Activated T-helper 17 cell treated with anti-CD3 and anti-CD28 coated beads, Interleukin-2, amount 50 U/mL, for 72 hours (primary cell): ENCODE measurements around the gene NEURL1. TPM values are rescaled to one million over a fixed set of nuclear protein-coding genes. Genes with fewer than 3 reads are reported as not detected.
A peak's percentile ranks its signal among the peaks of the same experiment; 100 is the strongest.

Source experiments
- ATAC-seq: fragments of 150-1000 bp; cut with Tn5 transposase; replicated peaks from 2 replicates; pipeline ENCODE4 v1.10.0; 2021; ENCODE audit warnings: mild to moderate bottlenecking, moderate library complexity
- H3K27ac Mint-ChIP-seq: one replicate; pipeline ENCODE4 v1.8.0; 2022; ENCODE audit warnings: mixed read lengths
- H3K27me3 Mint-ChIP-seq: one replicate; pipeline ENCODE4 v1.8.0; 2022; ENCODE audit warnings: mixed read lengths
- H3K36me3 Mint-ChIP-seq: one replicate; pipeline ENCODE4 v1.8.0; 2022; ENCODE audit warnings: low read depth, mild to moderate bottlenecking, mixed read lengths
- H3K4me1 Mint-ChIP-seq: one replicate; pipeline ENCODE4 v1.8.0; 2022; ENCODE audit warnings: mixed read lengths
- H3K4me3 Mint-ChIP-seq: one replicate; pipeline ENCODE4 v1.8.0; 2022; ENCODE audit warnings: mild to moderate bottlenecking, mixed read lengths
- H3K9me3 Mint-ChIP-seq: one replicate; pipeline ENCODE4 v1.8.0; 2022; ENCODE audit warnings: mixed read lengths
- total RNA-seq, 2 donors: library from RNA; stranded (reverse); gene quantifications; one replicate each; pipeline ENCODE4 v1.2.3, GENCODE V29; 2022

NEURL1 gene
- total RNA-seq, 2 donors from 2014 or later, result 2.1 to 3.7 TPM

GRCh38 chr10:103455235-103455634 is 38.3 kb upstream of the NEURL1 start:
- H3K36me3 Mint-ChIP-seq, result peaks cover 11% of the 10 kb centered on the region

GRCh38 chr10:103456074-103456660 is 37.3 kb upstream of the NEURL1 start:
- peaks cover 2% of the 10 kb centered on the region for H3K36me3 Mint-ChIP-seq
- no peaks in the 10 kb centered on the region for H3K27me3 Mint-ChIP-seq
- no peaks in the 10 kb centered on the region for H3K9me3 Mint-ChIP-seq
- H3K4me1 Mint-ChIP-seq, result no peaks in the 10 kb centered on the region
- ATAC-seq, result no peak
- H3K27ac Mint-ChIP-seq, result no peak overlapping the region
- no peak overlapping the region for H3K4me3 Mint-ChIP-seq

More at GRCh38 chr10:103455235-103455634, 38.3 kb upstream of the NEURL1 start:
- H3K9me3 Mint-ChIP-seq, result no peaks in the 10 kb centered on the region
- ATAC-seq, result no peak
- no peaks in the 10 kb centered on the region for H3K27me3 Mint-ChIP-seq
- no peak overlapping the region for H3K4me3 Mint-ChIP-seq
- H3K27ac Mint-ChIP-seq, result no peak overlapping the region
- H3K4me1 Mint-ChIP-seq, result peaks cover 7% of the 10 kb centered on the region

GRCh38 chr10:103457176-103457712 is 36.3 kb upstream of the NEURL1 start:
- H3K4me3 Mint-ChIP-seq, result no peak overlapping the region
- peak overlapping the region; percentile 78 for H3K27ac Mint-ChIP-seq
- no peak for ATAC-seq

GRCh38 chr10:103457896-103458583 is 35.5 kb upstream of the NEURL1 start:
- H3K4me3 Mint-ChIP-seq, result no peak overlapping the region
- H3K27me3 Mint-ChIP-seq, result no peaks in the 10 kb centered on the region
- H3K4me1 Mint-ChIP-seq, result no peaks in the 10 kb centered on the region
- H3K36me3 Mint-ChIP-seq, result no peaks in the 10 kb centered on the region
- H3K9me3 Mint-ChIP-seq, result no peaks in the 10 kb centered on the region
- H3K27ac Mint-ChIP-seq, result no peak overlapping the region
- ATAC-seq, result no peak

More at GRCh38 chr10:103457176-103457712, 36.3 kb upstream of the NEURL1 start:
- no peaks in the 10 kb centered on the region for H3K27me3 Mint-ChIP-seq
- H3K4me1 Mint-ChIP-seq, result no peaks in the 10 kb centered on the region
- no peaks in the 10 kb centered on the region for H3K36me3 Mint-ChIP-seq
- H3K9me3 Mint-ChIP-seq, result no peaks in the 10 kb centered on the region

GRCh38 chr10:103458720-103459119 is 34.8 kb upstream of the NEURL1 start, which contains the start of gene CALHM1:
Gene CALHM1 (minus strand): TSS chr10:103458900. CDS start chr10:103458751, 149 bp downstream.
- peak within 1 kb of the TSS; percentile 37 for H3K27ac Mint-ChIP-seq
- no peak within 1 kb of the TSS for H3K4me3 Mint-ChIP-seq

GRCh38 chr10:103459615-103460014 is 33.9 kb upstream of the NEURL1 start:
- no peaks in the 10 kb centered on the region for H3K9me3 Mint-ChIP-seq
- H3K36me3 Mint-ChIP-seq, result no peaks in the 10 kb centered on the region
- no peak for ATAC-seq
- H3K27ac Mint-ChIP-seq, result peak overlapping the region; percentile 37
- no peaks in the 10 kb centered on the region for H3K27me3 Mint-ChIP-seq
- no peak overlapping the region for H3K4me3 Mint-ChIP-seq
- no peaks in the 10 kb centered on the region for H3K4me1 Mint-ChIP-seq

More at GRCh38 chr10:103458720-103459119, 34.8 kb upstream of the NEURL1 start, which contains the start of gene CALHM1:
- no peaks in the 10 kb centered on the region for H3K36me3 Mint-ChIP-seq
- H3K4me1 Mint-ChIP-seq, result no peaks in the 10 kb centered on the region
- H3K27me3 Mint-ChIP-seq, result no peaks in the 10 kb centered on the region
- H3K9me3 Mint-ChIP-seq, result no peaks in the 10 kb centered on the region
- peak; percentile 47 for ATAC-seq

GRCh38 chr10:103463499-103463898 is 30.0 kb upstream of the NEURL1 start:
- no peak overlapping the region for H3K27ac Mint-ChIP-seq
- H3K4me1 Mint-ChIP-seq, result peaks cover 7% of the 10 kb centered on the region
- H3K4me3 Mint-ChIP-seq, result no peak overlapping the region
- ATAC-seq, result no peak
- no peaks in the 10 kb centered on the region for H3K27me3 Mint-ChIP-seq
- no peaks in the 10 kb centered on the region for H3K9me3 Mint-ChIP-seq
- no peaks in the 10 kb centered on the region for H3K36me3 Mint-ChIP-seq

GRCh38 chr10:103465411-103466179 is 27.9 kb upstream of the NEURL1 start:
- no peak for ATAC-seq
- H3K9me3 Mint-ChIP-seq, result no peaks in the 10 kb centered on the region
- H3K4me1 Mint-ChIP-seq, result peaks cover 20% of the 10 kb centered on the region
- H3K27ac Mint-ChIP-seq, result no peak overlapping the region
- H3K27me3 Mint-ChIP-seq, result no peaks in the 10 kb centered on the region
- H3K4me3 Mint-ChIP-seq, result no peak overlapping the region
- H3K36me3 Mint-ChIP-seq, result no peaks in the 10 kb centered on the region

GRCh38 chr10:103466734-103467133 is 26.8 kb upstream of the NEURL1 start:
- Mint-ChIP-seq H3K27ac (peak overlapping the region; percentile 45), H3K9me3 (no peaks in the 10 kb centered on the region), H3K4me3 (no peak overlapping the region), H3K4me1 (peaks cover 27% of the 10 kb centered on the region), H3K27me3 (no peaks in the 10 kb centered on the region), H3K36me3 (no peaks in the 10 kb centered on the region)
- ATAC-seq, result no peak

- H3K27ac Mint-ChIP-seq, result peak overlapping the region; percentile 45
These were observed 26.1 kb upstream of the NEURL1 start for GRCh38 chr10:103467406-103467805.

GRCh38 chr10:103469201-103469600 is 24.3 kb upstream of the NEURL1 start:
- Mint-ChIP-seq H3K9me3 (no peaks in the 10 kb centered on the region), H3K27me3 (no peaks in the 10 kb centered on the region), H3K4me1 (peaks cover 27% of the 10 kb centered on the region), H3K27ac (no peak overlapping the region), H3K36me3 (no peaks in the 10 kb centered on the region), H3K4me3 (no peak overlapping the region)
- no peak for ATAC-seq

More at GRCh38 chr10:103467406-103467805, 26.1 kb upstream of the NEURL1 start:
- Mint-ChIP-seq H3K4me3 (peak overlapping the region; percentile 9), H3K9me3 (no peaks in the 10 kb centered on the region), H3K36me3 (no peaks in the 10 kb centered on the region), H3K4me1 (peaks cover 27% of the 10 kb centered on the region), H3K27me3 (no peaks in the 10 kb centered on the region)
- no peak for ATAC-seq

GRCh38 chr10:103470761-103471653 is 22.5 kb upstream of the NEURL1 start:
- Mint-ChIP-seq H3K4me1 (peaks cover 27% of the 10 kb centered on the region), H3K27ac (peak overlapping the region; percentile 91), H3K27me3 (no peaks in the 10 kb centered on the region), H3K36me3 (no peaks in the 10 kb centered on the region), H3K9me3 (no peaks in the 10 kb centered on the region), H3K4me3 (peak overlapping the region; percentile 72)
- ATAC-seq, result peak; percentile 88

GRCh38 chr10:103472005-103472404 is 21.5 kb upstream of the NEURL1 start:
- H3K4me3 Mint-ChIP-seq, result peak overlapping the region; percentile 72
- H3K27me3 Mint-ChIP-seq, result no peaks in the 10 kb centered on the region
- ATAC-seq, result no peak
- no peaks in the 10 kb centered on the region for H3K36me3 Mint-ChIP-seq
- H3K4me1 Mint-ChIP-seq, result peaks cover 27% of the 10 kb centered on the region
- peak overlapping the region; percentile 91 for H3K27ac Mint-ChIP-seq
- no peaks in the 10 kb centered on the region for H3K9me3 Mint-ChIP-seq
